HG02973 (cell line): ENCODE measurements around the gene CDK15.

Experiments used
- ATAC-seq: cut with Tn5 transposase; IDR thresholded peaks from one replicate; pipeline ENCODE4 v1.9.1; 2021; ENCODE audit warnings: moderate library complexity; ENCODE audit not compliant: unreplicated experiment

Gene CDK15

GRCh38 chr2:201862843-201863242 lies 56.5 kb downstream of the CDK15 start:
- ATAC-seq, result no peak

DNA sequence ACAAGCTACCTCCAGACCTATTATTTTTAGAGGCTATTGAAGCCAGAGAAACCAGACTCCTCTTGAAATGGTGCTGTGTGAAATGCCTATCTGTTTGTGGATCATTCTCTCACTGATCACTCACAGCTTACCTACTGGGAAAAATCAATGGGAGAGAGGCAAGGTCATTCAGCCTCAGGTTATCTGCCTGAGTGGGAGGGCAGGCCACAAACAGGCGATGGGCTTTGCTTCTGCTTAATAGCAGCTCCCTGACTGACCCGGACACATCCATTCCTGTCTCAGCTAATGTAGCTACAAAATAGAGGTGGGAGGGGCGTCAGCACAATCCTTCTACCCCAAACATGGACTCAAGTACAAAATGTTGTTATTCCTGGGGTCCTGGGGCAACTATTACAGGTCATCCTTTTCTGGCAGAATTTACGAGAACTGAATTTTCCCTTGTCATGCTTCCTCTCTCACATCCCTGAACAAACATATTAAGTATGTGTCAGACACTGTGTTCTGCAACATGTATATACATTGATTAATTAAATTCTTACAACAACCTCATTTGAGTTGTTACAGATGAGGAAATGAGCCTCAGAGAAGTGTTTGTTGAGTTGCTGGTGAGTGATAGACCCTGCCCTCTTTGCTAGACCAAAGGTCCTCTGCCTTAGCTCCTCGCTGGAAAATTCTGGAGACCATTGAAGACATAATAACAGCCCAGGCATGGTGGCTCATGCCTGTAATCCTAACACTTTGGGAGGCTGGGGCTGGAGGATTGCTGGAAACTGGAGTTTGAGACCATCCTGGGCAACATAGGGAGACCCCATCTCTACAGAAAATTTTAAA lies 60.5 kb downstream of the CDK15 start:
- ATAC-seq, result no peak

DNA sequence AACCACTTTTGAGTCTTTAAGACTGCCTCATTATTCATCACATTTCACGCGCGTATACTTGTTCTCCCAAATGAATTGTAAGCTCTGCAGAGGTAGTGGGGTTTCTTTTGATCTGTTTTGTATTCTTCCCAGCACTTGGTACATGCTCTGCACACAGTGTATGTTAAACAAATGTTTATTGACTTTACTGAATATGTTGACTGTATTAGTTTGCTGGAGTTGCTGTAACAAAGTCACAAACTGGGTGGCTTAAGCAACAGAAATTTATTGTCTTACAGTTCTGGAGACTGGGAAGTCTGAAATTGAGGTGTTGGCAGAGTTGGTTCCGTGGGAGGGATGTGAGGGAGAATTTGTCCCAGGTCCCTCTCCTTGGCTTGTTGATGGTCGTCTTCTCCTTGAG lies 65.1 kb downstream of the CDK15 start:
- ATAC-seq, result no peak

DNA sequence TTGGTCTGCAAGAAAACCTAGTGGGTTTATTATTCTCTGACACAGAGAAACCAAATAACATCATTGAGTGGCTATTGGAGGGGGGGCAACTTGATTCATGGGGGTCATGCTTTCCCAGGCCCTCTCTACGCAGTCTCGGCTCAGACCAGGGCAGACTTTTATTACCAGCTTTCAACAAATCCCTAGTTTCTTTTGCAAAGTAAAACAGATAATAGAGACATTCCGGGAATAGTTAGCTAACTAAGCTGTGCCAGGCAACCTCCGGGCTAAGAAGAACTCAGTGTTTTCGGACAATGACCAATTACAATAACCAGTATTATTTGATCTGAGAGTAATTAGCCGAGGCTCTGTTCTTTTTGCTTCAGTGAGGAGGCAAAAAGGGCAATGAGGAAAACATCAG lies 66.3 kb downstream of the CDK15 start:
- no peak for ATAC-seq

DNA sequence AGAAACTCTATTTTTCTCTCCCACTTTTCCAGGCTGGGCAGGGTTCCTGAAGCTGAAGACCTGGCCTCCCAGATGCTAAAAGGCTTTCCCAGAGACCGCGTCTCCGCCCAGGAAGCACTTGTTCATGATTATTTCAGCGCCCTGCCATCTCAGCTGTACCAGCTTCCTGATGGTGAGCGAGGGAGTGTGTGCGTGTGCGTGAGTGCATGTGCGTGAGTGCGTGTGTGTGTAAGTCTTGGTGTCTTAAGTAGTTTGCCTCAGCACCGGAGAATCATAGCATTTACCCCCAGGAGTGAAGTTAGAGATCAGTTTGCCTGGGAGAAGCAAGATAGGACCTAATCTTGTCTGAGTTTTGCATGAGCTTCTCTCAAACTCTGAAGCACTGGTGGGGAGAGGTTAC lies 73.7 kb downstream of the CDK15 start:
- no peak for ATAC-seq

DNA sequence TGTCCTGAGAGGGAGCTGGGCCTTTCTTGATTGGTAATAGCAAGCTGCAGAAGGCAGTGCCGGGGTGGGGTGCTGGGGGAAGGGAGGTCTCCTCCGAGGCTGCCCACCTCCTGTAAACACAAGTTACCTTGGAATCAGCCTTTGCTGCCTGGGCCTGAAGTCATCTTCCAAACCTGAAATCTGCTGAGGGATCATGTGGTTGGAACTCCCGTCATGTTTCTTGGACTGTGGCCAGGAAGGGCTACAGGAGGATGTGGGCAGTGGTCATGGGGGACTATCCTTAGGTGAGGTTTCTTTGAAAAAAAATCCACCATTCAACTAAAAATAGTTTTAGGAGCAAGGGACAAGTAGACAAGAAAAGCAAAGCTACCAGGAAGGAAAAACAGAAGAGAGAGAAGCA lies 74.2 kb downstream of the CDK15 start:
- no peak for ATAC-seq

DNA sequence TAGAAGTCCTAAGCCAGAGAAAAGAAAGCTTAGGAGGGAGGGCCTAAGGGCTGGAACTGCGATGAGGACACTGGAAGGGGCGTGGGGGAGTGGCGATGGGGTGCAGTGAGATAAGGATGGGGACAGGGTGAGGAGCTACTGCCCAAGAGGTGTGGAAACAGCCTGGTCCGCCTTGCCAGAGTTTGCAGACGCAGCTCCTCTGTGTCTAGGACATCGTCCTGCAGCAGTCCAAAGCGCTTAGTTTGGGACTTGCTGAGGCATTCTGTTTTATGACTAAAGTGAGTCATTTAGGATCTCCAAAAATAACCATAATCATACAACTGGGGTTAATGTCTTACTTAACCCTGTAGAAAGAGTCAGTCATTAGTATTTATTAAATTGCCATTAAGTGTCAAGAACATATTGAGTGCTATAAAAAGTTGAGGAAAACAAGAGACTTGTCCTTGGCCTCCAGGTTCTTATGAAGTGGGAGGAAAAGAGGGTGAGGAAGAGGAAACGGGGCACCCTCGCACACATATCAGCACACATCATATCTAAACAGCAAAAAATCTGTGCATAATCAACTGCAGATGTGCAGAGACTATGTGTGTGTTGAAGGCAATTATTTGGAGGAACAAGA lies 74.8 kb downstream of the CDK15 start:
- ATAC-seq, result no peak

GRCh38 chr2:201881741-201882140 lies 75.4 kb downstream of the CDK15 start:
- no peak for ATAC-seq

GRCh38 chr2:201882353-201883090 lies 76.2 kb downstream of the CDK15 start:
- ATAC-seq, result no peak

DNA sequence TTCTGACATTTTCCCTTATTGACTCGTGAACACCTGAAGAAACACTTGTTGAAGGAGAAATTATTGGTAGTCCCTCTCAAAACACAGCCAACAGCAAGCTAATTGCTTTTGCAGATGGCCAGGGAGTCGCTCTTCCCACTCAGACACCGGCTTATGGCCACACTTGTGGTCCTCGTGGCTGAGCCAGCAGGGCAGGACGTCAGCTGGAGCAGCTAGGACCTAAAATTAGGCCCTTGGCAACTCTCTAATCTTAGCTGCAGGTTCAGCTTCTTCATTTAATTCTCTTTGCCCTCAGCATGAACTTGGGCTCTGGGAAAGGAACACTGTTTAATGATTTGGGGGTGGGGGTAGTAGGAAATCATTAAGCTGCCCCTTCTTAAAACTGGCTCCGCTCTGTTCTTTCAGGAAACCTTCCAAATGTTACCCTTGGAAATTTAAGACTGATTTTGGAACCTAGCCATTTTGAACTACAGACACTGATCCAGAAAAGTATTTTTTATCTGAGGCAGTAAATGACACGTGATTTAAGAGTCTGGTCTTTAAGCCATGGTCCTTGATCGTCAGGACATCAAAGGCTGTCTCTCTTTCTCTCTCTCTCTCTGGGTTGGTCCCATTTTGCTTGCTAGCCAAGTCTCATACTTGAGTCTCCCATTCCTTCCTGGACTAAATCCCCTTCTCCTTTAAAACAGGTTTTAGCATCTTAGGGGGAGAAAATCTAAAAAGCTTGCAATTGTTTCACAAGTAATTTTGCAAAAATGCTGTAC lies 77.5 kb downstream of the CDK15 start:
- ATAC-seq, result no peak

- no peak for ATAC-seq
Measured at GRCh38 chr2:201886504-201886903, 80.2 kb downstream of the CDK15 start.

GRCh38 chr2:201887773-201888425 lies 81.6 kb downstream of the CDK15 start:
- ATAC-seq, result no peak

GRCh38 chr2:201888426-201888800 lies 82.1 kb downstream of the CDK15 start:
- no peak for ATAC-seq

DNA sequence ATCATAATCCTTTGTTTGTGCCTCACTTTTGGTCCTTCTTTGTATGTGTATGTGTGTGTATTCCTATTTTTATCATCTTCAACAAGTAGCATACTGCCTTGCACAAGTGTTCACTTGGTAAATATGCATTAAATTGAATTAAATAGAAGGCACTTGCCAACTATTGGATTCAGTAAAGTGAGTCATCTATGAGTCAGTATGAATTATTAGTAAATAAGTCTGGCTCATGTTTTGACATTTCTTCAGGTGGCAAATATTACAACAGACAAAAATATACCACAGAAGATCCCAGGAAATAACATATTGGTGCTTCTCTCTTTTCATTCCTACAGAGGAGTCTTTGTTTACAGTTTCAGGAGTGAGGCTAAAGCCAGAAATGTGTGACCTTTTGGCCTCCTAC lies 84.1 kb downstream of the CDK15 start:
- ATAC-seq, result no peak

GRCh38 chr2:201891676-201892075 lies 85.3 kb downstream of the CDK15 start:
- no peak for ATAC-seq

- ATAC-seq, result no peak
Measured at GRCh38 chr2:201892516-201892915, 86.2 kb downstream of the CDK15 start.

GRCh38 chr2:201900362-201900761 lies 94.0 kb downstream of the CDK15 start:
- ATAC-seq, result no peak

- ATAC-seq, result no peak
Measured at GRCh38 chr2:201901786-201902185, 95.4 kb downstream of the CDK15 start.

- ATAC-seq, result peak; percentile 84
Measured at GRCh38 chr2:201904538-201905420, 98.4 kb downstream of the CDK15 start.
